Activated CD8-positive, alpha-beta memory T cell treated with anti-CD3 and anti-CD28 coated beads, Interleukin-2, amount 10 ng/mL, durations not matched to agents 7 days and 5 days (primary cell): ENCODE results near the gene DKC1. TPM values are rescaled to one million over a fixed set of nuclear protein-coding genes. Genes with fewer than 3 reads are reported as not detected.

Experiments used
- ATAC-seq: fragments of 150-1000 bp; cut with Tn5 transposase; one replicate; pipeline ENCODE4 v1.10.0; 2021; ENCODE audit warnings: moderate library complexity
- CTCF ChIA-PET: fragments of 350-600 bp; sonication (Branson Sonifier 250); formaldehyde crosslinking; loops from one replicate; lab custom pipeline; 2021; ENCODE audit warnings: antibody characterized with exemption; lab: Charles Lee
- DNase-seq: peaks from one replicate; pipeline ENCODE4 v3.0.0-alpha.2; 2020
- H3K27ac Mint-ChIP-seq: one replicate; pipeline ENCODE4 v1.8.0; 2021; ENCODE audit warnings: mild to moderate bottlenecking, mixed read lengths
- H3K27me3 Mint-ChIP-seq: one replicate; pipeline ENCODE4 v1.8.0; 2021; ENCODE audit warnings: mixed read lengths
- H3K36me3 Mint-ChIP-seq: one replicate; pipeline ENCODE4 v1.8.0; 2021; ENCODE audit warnings: mild to moderate bottlenecking, mixed read lengths
- H3K4me1 Mint-ChIP-seq: one replicate; pipeline ENCODE4 v1.8.0; 2021; ENCODE audit warnings: mixed read lengths
- H3K4me3 Mint-ChIP-seq: one replicate; pipeline ENCODE4 v1.8.0; 2021; ENCODE audit warnings: mild to moderate bottlenecking, moderate library complexity, mixed read lengths
- H3K9me3 Mint-ChIP-seq: one replicate; pipeline ENCODE4 v1.8.0; 2022; ENCODE audit warnings: low read depth, mixed read lengths
- total RNA-seq, 2 experiments: library from RNA; stranded (reverse); gene quantifications; one replicate each; pipeline ENCODE4 v1.2.3, GENCODE V29; 2021

DKC1 gene
- total RNA-seq, 2 experiments from 2014 or later, result 81.0 to 116 TPM

DNA sequence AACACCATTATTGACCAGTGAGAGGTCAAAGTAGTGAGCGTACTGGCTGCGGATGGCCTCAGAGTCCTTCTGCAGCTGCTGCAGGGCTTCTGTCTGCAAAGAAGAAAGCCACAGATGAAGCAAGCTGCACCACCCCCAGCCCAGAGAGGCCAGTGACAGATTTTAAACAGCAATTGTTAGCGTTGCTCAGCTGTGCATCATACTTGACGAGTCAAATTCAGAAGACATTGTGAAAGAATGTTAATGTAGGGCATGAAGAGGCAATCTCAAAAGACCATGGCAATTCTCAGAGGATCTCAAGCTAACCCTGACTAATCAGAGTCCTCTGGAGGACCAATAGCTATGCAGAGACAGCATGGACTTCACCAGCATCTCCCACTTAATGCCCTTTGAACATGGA lies 16.6 kb downstream of the DKC1 start:
- peaks cover 23% of the 10 kb centered on the region for H3K4me1 Mint-ChIP-seq
- no peaks in the 10 kb centered on the region for H3K9me3 Mint-ChIP-seq
- ATAC-seq (no peak), DNase-seq (no peak)
- CTCF ChIA-PET, result no interaction called here
- no peaks in the 10 kb centered on the region for H3K27me3 Mint-ChIP-seq
- peaks cover 42% of the 10 kb centered on the region for H3K36me3 Mint-ChIP-seq
- H3K4me3 Mint-ChIP-seq, result no peak overlapping the region
- no peak overlapping the region for H3K27ac Mint-ChIP-seq

DNA sequence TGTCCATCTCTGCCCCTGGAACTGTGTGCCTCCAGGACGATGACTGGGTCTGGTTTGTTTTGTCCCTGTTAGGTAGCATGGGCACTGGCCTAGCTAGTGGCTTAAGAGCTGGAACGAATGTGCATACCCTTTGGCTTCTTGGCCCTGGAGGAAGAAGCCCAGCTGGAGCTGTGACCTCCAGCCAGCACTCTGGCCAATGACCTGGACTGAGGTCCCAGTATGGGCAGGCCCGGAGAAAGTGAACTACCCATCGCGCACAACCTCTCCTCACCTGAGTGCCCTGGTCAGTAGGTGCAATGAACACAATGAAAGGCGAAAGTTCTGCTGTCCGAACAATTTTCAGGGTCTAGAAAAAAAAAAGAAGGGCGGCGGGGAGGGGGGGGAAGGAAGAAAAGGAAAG lies 18.3 kb downstream of the DKC1 start:
- Mint-ChIP-seq H3K36me3 (peaks cover 38% of the 10 kb centered on the region), H3K27me3 (no peaks in the 10 kb centered on the region), H3K4me1 (peaks cover 26% of the 10 kb centered on the region), H3K4me3 (no peak overlapping the region), H3K27ac (no peak overlapping the region), H3K9me3 (no peaks in the 10 kb centered on the region)
- DNase-seq (no peak), ATAC-seq (no peak)
- CTCF ChIA-PET, result interaction anchor here (1.5 kb wide), 1 partner anchor 18 kb away, joined by 4 read pairs; the partner anchor contains the start of gene DKC1

DNA sequence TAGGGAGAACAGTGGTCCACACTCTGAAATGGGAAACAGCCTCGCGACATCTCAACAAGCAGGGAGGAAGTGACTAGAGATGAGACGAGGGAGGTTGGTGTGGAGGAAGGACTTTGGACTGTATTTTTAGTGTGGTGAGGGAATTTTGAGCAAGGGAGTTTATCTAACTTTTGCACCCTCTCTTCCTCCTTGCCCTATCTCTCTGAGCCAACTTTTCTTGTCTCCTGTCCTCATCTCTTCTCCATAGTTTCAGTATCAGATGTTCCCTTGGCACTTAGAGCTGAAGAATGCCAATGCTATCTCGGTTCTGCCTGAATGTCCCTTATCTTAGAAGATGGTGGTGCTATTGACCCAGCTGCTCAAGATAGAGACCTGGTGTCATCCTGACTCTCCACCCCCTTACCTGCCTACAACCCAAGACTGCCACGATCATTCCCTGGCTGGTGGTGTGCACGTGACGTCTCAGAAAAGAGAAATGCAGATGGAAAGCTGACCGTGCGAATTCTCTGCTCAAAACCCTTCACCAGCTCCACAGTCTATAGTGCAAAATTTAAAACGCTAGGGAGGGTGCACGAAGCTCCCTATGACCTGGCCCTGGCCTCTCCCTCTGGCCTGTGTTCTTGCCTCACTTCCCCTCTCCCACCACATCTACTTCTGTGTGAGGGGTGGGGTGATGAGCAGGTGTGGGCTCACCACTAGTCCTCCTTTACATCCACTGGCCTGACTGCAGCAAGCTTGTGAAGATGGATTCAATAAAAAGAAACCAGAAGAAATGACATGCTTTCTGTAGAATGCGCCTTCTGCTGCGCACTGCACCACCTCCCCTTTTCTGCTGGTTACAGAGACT lies 21.7 kb downstream of the DKC1 start:
- Mint-ChIP-seq H3K27ac (no peak overlapping the region), H3K9me3 (no peaks in the 10 kb centered on the region), H3K36me3 (peaks cover 39% of the 10 kb centered on the region), H3K4me1 (peaks cover 29% of the 10 kb centered on the region), H3K27me3 (no peaks in the 10 kb centered on the region), H3K4me3 (no peak overlapping the region)
- ATAC-seq (no peak), DNase-seq (no peak)
- CTCF ChIA-PET, result interaction anchor here (0.7 kb wide), 1 partner anchor 27 kb away, joined by 3 read pairs; no protein-coding TSS in a partner anchor

DNA sequence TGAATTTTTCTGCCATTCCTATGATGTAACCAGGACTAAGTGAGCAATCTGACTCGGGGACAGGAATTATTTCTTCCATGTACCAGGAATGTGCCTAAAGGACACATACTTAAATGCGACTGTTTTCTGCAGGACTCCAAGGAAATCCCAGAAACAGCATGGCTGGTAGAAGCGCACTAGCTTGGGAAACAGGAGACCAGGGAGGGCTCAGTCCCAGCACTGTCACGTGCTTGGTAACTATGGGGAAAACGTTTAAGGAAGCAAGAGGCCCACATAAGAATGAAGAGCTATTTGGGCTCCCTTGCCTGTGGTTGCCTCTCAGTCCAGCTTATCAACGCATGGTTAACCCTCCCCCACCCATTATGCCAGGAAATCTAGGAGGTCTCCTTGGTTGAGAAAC lies 23.1 kb downstream of the DKC1 start:
- DNase-seq, result no peak
- peaks cover 29% of the 10 kb centered on the region for H3K4me1 Mint-ChIP-seq
- peaks cover 44% of the 10 kb centered on the region for H3K36me3 Mint-ChIP-seq
- H3K9me3 Mint-ChIP-seq, result no peaks in the 10 kb centered on the region
- CTCF ChIA-PET, result no interaction called here
- no peaks in the 10 kb centered on the region for H3K27me3 Mint-ChIP-seq
- ATAC-seq, result no peak
- no peak overlapping the region for H3K27ac Mint-ChIP-seq
- no peak overlapping the region for H3K4me3 Mint-ChIP-seq

DNA sequence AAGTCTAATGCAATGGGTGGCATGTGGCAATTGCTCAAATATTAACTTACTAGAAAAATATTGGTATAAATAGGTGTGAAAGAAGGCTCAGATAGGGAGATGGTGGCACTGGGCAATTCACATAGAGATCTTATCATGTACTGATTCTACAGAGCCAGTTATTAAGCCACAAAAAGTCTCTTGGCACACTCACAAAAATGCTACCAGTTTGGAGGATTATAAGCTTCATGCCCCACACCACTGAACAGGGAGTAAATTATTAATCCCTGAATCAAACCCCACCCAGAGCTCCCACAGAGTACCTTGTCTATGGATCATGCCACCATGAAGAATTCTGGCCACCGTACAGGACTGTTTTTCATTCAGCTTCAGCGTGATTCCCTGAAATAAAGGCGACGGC lies 28.8 kb downstream of the DKC1 start:
- Mint-ChIP-seq H3K27me3 (no peaks in the 10 kb centered on the region), H3K36me3 (peaks cover 27% of the 10 kb centered on the region), H3K4me1 (peaks cover 2% of the 10 kb centered on the region), H3K4me3 (no peak overlapping the region), H3K27ac (no peak overlapping the region), H3K9me3 (no peaks in the 10 kb centered on the region)
- ATAC-seq (no peak), DNase-seq (no peak)
- CTCF ChIA-PET, result no interaction called here

DNA sequence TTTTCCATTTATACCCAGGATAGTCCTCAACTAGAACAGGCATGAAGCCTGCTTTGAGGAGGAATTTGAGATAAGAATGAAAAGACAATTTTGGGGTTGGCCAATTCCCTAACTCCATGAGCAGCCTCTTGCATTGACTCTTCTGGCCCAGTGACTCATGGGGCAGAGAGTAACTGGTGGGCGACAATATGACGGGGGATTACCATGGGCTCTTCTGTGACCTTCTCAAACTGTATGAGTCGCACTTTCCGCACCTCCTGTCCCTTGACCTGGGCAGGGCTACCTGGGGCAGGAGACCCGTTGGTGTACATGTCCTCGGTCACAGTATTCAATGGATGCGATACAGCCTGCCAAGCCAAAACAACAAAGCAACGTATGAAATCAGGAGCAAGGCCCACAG lies 29.3 kb downstream of the DKC1 start:
- CTCF ChIA-PET, result no interaction called here
- Mint-ChIP-seq H3K4me1 (peaks cover 4% of the 10 kb centered on the region), H3K36me3 (peaks cover 28% of the 10 kb centered on the region), H3K27me3 (no peaks in the 10 kb centered on the region), H3K9me3 (no peaks in the 10 kb centered on the region), H3K4me3 (no peak overlapping the region), H3K27ac (no peak overlapping the region)
- ATAC-seq (no peak), DNase-seq (no peak)

DNA sequence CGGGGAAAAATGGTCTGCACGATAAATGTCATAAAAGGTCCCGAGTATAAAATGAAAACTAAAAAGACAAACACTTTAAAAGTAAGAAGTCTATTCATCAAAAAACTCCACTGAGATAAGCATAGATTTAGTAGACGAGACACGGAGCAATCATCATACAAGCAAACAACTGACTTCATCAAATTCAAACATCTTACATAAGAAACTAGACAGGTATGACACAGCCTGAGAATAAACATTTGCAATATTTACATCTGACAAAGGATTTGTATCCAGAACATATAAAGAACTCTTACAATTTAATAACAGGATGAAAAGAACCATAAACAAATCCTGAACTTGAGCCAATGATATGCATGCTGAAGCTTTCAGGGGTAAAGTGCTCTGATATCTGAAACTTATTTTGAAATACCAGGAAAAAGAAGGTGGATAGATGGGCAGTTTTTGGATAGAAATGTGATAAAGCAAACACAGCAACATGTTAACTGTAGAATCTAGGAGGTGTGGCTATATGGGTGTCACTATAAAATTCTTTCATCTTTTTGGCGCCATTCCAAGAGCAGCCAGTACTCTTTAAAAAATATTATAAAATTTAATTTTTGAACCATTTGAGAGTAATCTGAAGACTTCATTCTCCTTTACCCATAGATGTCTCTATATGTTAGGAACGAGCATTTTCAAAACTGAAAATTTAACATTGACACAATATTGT lies 30.6 kb downstream of the DKC1 start:
- H3K36me3 Mint-ChIP-seq, result peaks cover 24% of the 10 kb centered on the region
- ATAC-seq, result no peak
- CTCF ChIA-PET, result no interaction called here
- H3K4me3 Mint-ChIP-seq, result no peak overlapping the region
- H3K4me1 Mint-ChIP-seq, result peaks cover 8% of the 10 kb centered on the region
- no peak for DNase-seq
- no peaks in the 10 kb centered on the region for H3K27me3 Mint-ChIP-seq
- no peaks in the 10 kb centered on the region for H3K9me3 Mint-ChIP-seq
- H3K27ac Mint-ChIP-seq, result no peak overlapping the region

DNA sequence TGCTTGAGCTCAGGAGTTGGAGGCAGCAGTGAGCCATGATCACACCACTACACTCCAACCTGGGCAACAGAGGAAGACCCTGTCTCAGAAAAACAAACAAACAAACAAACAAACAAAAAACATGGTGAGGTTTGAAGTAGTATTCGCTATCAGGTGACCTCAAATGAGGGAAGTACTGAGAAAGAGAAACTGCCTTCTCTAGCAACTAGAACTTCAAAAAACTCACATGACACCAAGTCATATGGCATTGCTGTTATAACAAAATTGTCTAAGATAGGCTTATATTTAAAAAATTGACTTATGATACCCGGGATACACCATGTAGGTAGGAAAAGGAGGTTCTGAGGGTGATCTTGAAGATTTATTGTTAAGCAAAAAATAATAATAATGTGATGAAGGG lies 32.4 kb downstream of the DKC1 start:
- no peak for ATAC-seq
- CTCF ChIA-PET, result no interaction called here
- H3K4me1 Mint-ChIP-seq, result peaks cover 24% of the 10 kb centered on the region

DNA sequence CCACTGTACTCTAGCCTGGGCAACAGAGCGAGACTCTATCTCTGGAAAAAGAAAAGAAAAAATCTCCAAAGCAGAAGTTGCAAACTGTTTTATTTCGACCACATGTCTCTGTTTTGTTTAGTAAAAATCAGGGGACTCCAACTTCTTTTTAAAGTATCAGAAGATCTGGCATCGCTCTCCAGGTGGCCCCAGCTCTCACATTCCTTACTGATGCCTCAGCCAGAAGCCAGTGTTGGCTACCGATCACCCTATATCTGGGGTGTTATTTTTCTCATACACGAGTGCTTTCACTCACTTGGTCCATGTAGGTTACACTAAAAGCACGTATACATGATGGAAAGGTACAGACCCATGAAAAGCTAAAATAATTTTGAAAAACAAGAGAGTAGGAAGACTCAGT lies 34.3 kb downstream of the DKC1 start:
- ATAC-seq (no peak), DNase-seq (no peak)
- no peaks in the 10 kb centered on the region for H3K9me3 Mint-ChIP-seq
- H3K4me3 Mint-ChIP-seq, result no peak overlapping the region
- peaks cover 40% of the 10 kb centered on the region for H3K4me1 Mint-ChIP-seq
- no peak overlapping the region for H3K27ac Mint-ChIP-seq
- no peaks in the 10 kb centered on the region for H3K27me3 Mint-ChIP-seq
- H3K36me3 Mint-ChIP-seq, result peaks cover 14% of the 10 kb centered on the region
- CTCF ChIA-PET, result interaction anchor here (1.0 kb wide), 1 partner anchor 8 kb away, joined by 3 read pairs; the partner anchor contains the start of gene MPP1

More for the DNA sequence above, 32.4 kb downstream of the DKC1 start:
- Mint-ChIP-seq H3K9me3 (no peaks in the 10 kb centered on the region), H3K4me3 (no peak overlapping the region), H3K36me3 (peaks cover 21% of the 10 kb centered on the region), H3K27ac (no peak overlapping the region), H3K27me3 (no peaks in the 10 kb centered on the region)
- no peak for DNase-seq

DNA sequence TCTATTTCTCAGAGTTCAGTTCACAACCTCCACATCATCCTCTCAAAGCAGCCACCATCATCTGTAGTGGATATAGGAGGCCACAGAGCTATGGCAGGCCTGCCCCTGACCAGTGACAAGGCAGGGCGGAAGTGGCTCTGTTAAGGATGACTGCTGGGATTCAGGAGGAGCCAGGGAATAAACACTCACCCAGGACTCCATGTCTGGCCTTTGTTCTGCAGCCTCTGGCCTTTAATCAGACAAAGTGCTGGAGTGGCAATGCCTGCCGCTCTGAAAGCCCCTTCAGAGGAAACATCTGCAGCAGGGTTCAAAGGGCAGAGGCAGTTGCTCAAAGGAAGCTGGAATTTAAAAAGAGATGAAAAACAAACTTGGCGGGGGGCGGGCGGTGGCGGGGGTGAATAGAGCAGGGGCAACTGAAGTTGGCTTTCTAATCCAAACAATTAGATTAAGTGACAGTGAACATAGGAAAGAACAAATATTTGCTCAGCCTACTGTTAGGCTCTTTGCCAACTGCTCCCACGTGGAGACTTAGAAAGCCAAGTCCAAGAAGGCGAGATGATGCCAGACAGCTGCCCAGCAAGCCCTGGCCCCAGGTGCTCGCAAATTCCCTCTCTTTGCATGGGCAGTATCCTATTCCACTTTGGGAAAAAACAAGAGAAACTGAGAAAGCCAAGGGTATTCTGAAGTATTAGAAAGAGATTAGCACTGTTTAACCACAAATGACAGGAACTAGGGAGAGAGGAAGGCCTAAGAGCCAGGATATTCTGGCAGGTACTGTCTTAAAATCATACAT lies 37.1 kb downstream of the DKC1 start:
- CTCF ChIA-PET, result interaction anchor here (0.9 to 1.5 kb wide), 2 partner anchors 10 to 36 kb away, joined by 3 to 5 read pairs; no protein-coding TSS in a partner anchor

DNA sequence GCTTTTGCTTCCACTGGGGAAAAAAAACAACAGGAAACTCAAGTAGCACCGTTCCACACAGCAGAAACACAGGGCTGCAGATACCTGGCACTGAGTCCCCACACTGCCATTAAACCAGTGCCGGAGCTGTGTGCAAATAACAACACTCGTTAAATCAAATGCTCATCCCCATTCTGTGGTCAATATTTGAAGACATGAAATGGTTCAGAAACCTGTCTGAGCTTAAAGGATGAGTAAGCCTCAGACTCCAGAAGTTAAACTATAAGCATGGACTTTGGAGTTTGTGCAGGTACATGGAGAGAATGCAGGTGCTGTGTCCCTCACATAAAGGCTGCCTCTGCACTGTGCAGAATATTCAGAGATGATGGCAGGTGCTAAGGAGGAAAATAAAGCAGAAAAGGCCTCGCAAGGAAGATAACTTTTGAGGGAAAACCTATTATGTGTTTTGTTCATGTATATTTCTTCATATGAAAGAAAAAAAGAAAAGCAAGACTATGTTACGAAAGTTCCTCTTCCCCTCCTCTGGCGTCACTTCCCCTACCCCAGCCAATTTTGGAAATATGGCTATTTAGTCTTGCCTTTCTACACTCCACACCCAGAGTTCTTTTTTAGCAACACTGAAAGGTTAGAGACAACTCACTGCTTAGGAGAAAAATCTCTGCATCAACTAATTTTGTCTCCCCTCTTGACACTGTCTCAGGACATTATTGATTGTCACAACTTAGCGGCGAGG lies 38.0 kb downstream of the DKC1 start:
- H3K4me3 Mint-ChIP-seq, result no peak overlapping the region

More for the DNA sequence above, 37.1 kb downstream of the DKC1 start:
- no peaks in the 10 kb centered on the region for H3K9me3 Mint-ChIP-seq
- no peak for ATAC-seq
- H3K27ac Mint-ChIP-seq, result peak overlapping the region; percentile 86
- peaks cover 65% of the 10 kb centered on the region for H3K4me1 Mint-ChIP-seq
- H3K27me3 Mint-ChIP-seq, result no peaks in the 10 kb centered on the region
- DNase-seq, result no peak
- no peak overlapping the region for H3K4me3 Mint-ChIP-seq
- peaks cover 13% of the 10 kb centered on the region for H3K36me3 Mint-ChIP-seq

DNA sequence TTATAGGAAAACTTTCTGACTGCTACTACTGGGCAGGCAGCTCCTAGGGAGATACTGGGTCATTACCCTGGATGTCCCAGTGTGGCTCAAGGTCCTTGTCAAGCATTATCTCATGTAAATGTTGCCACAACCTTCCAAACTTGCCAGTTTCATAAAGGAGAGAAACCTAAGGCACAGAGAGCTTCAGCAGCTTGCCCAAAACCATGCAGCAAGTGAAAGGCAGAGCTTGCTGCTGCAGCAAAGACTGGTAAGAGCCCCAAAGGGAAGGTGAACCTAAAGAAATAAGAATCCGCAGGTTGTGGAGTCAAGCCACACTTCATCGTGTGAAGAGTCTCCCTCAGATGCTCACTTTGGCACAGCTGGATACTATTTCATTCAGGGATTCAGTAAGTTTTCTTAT lies 40.3 kb downstream of the DKC1 start:
- Mint-ChIP-seq H3K9me3 (no peaks in the 10 kb centered on the region), H3K27me3 (no peaks in the 10 kb centered on the region), H3K4me1 (peaks cover 62% of the 10 kb centered on the region), H3K4me3 (peak overlapping the region; percentile 44), H3K27ac (peak overlapping the region; percentile 52), H3K36me3 (peaks cover 8% of the 10 kb centered on the region)
- no peak for ATAC-seq
- DNase-seq, result no peak
- CTCF ChIA-PET, result no interaction called here

More for the DNA sequence above, 38.0 kb downstream of the DKC1 start:
- Mint-ChIP-seq H3K27ac (peak overlapping the region; percentile 50), H3K4me1 (peaks cover 67% of the 10 kb centered on the region), H3K9me3 (no peaks in the 10 kb centered on the region), H3K27me3 (no peaks in the 10 kb centered on the region), H3K36me3 (peaks cover 13% of the 10 kb centered on the region)
- no peak for ATAC-seq
- DNase-seq, result no peak
- CTCF ChIA-PET, result no interaction called here
